OCI-LY7 (cell line): Measurements from ENCODE around the gene RAP1A.

ENCODE experiments used
- EZH2phosphoT487 ChIP-seq: fragments of 200-600 bp; sonication (generic); IDR thresholded peaks from 2 replicates; pipeline ENCODE4 v1.6.1; 2018; ENCODE audit warnings: low read depth, borderline replicate concordance, mild to moderate bottlenecking, mixed run types, antibody characterized with exemption, low read length, moderate library complexity, mixed read lengths
- TF ChIP-seq, protein P1 (sequence below): fragments of 200-600 bp; sonication (generic); conservative IDR thresholded peaks from 2 replicates; pipeline ENCODE4 v1.5.1; 2014; ENCODE audit warnings: mild to moderate bottlenecking, antibody characterized with exemption, low read length, moderate library complexity, mixed read lengths

DNA sequence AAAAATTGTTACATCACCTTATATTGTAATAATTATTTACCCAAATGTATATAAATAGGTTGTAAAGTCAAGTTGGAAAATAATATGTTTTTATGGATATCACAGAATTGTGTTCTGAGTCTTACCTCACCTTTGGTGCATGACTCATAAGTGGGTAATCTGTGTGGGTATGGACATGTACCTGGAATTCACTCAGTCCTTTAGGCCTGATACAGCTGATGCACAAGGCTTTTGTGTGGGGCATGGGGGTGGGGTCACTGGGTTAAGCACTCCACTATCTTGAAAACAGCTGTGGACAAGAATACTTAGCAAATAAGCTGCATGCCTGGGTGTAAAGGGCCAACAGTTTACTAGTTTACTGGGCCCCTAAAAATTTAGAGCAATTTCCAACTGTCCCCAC, 85.2 kb downstream of the RAP1A start:
- TF ChIP-seq, protein P1, sequence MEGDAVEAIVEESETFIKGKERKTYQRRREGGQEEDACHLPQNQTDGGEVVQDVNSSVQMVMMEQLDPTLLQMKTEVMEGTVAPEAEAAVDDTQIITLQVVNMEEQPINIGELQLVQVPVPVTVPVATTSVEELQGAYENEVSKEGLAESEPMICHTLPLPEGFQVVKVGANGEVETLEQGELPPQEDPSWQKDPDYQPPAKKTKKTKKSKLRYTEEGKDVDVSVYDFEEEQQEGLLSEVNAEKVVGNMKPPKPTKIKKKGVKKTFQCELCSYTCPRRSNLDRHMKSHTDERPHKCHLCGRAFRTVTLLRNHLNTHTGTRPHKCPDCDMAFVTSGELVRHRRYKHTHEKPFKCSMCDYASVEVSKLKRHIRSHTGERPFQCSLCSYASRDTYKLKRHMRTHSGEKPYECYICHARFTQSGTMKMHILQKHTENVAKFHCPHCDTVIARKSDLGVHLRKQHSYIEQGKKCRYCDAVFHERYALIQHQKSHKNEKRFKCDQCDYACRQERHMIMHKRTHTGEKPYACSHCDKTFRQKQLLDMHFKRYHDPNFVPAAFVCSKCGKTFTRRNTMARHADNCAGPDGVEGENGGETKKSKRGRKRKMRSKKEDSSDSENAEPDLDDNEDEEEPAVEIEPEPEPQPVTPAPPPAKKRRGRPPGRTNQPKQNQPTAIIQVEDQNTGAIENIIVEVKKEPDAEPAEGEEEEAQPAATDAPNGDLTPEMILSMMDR = no peak
- no peak for TF ChIP-seq EZH2phosphoT487
